Neural cell (in vitro differentiated cells): Measurements from ENCODE around the gene LGALS3.

Source experiments
- EP300 ChIP-seq: fragments of 450-650 bp; conservative IDR thresholded peaks from 2 replicates; pipeline ENCODE4 v1.6.1; 2014; ENCODE audit warnings: antibody characterized with exemption, mild to moderate bottlenecking, moderate library complexity; ENCODE audit not compliant: poor library complexity, severe bottlenecking
- POLR2AphosphoS5 ChIP-seq: IDR thresholded peaks from 2 replicates; pipeline ENCODE4 v1.6.1; 2012
- RAD21 ChIP-seq: fragments of 450-650 bp; conservative IDR thresholded peaks from 2 replicates; pipeline ENCODE4 v1.6.1; 2014; ENCODE audit warnings: antibody characterized with exemption, mild to moderate bottlenecking, moderate library complexity
- TAF1 ChIP-seq: IDR thresholded peaks from 2 replicates; pipeline ENCODE4 v1.6.1; 2012; ENCODE audit warnings: low read depth
- TF ChIP-seq, protein P1 (sequence below): fragments of 450-650 bp; IDR thresholded peaks from 2 replicates; pipeline ENCODE4 v1.5.1; 2014; ENCODE audit warnings: antibody characterized with exemption, mild to moderate bottlenecking, moderate library complexity; ENCODE audit not compliant: poor library complexity, severe bottlenecking
- TF ChIP-seq, protein P2 (sequence below): IDR thresholded peaks from 2 replicates; pipeline ENCODE4 v1.6.1; 2012; ENCODE audit warnings: borderline replicate concordance

DNA sequence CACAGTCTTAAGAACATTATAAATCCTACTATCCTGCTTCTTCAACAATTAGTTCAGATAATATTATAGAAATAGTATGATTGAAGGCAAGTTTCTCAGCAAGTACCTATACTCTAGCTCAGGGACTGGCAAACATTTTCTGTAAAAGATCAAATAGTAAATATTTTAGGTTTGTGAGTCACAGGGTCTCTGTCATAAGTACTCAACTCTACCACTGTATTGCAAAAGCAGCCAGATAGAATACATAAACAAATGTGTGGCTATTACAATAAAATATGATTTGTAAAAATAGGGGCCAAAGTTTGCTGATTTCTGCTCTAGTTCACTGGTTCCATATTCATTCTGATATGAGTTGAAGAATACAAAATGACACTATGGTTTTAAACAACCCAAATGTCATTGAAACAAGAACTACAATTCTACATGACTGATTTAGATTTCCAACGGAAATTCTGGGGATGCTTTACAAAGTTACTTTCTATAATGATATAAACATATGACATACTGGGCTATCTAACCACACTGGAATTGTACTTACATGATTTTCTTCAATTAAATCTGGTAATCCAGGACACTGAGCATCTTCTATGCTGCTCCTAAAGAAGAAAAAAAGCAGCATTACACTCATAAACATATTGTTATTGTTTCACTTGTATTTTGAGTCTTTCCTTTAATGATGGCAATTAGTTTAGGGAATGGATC, 23.2 kb downstream of the LGALS3 start:
- TF ChIP-seq TAF1 (no peak), POLR2AphosphoS5 (no peak), RAD21 (no peak), EP300 (no peak)
- TF ChIP-seq, protein P1, sequence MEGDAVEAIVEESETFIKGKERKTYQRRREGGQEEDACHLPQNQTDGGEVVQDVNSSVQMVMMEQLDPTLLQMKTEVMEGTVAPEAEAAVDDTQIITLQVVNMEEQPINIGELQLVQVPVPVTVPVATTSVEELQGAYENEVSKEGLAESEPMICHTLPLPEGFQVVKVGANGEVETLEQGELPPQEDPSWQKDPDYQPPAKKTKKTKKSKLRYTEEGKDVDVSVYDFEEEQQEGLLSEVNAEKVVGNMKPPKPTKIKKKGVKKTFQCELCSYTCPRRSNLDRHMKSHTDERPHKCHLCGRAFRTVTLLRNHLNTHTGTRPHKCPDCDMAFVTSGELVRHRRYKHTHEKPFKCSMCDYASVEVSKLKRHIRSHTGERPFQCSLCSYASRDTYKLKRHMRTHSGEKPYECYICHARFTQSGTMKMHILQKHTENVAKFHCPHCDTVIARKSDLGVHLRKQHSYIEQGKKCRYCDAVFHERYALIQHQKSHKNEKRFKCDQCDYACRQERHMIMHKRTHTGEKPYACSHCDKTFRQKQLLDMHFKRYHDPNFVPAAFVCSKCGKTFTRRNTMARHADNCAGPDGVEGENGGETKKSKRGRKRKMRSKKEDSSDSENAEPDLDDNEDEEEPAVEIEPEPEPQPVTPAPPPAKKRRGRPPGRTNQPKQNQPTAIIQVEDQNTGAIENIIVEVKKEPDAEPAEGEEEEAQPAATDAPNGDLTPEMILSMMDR, result no peak
- TF ChIP-seq, protein P2, sequence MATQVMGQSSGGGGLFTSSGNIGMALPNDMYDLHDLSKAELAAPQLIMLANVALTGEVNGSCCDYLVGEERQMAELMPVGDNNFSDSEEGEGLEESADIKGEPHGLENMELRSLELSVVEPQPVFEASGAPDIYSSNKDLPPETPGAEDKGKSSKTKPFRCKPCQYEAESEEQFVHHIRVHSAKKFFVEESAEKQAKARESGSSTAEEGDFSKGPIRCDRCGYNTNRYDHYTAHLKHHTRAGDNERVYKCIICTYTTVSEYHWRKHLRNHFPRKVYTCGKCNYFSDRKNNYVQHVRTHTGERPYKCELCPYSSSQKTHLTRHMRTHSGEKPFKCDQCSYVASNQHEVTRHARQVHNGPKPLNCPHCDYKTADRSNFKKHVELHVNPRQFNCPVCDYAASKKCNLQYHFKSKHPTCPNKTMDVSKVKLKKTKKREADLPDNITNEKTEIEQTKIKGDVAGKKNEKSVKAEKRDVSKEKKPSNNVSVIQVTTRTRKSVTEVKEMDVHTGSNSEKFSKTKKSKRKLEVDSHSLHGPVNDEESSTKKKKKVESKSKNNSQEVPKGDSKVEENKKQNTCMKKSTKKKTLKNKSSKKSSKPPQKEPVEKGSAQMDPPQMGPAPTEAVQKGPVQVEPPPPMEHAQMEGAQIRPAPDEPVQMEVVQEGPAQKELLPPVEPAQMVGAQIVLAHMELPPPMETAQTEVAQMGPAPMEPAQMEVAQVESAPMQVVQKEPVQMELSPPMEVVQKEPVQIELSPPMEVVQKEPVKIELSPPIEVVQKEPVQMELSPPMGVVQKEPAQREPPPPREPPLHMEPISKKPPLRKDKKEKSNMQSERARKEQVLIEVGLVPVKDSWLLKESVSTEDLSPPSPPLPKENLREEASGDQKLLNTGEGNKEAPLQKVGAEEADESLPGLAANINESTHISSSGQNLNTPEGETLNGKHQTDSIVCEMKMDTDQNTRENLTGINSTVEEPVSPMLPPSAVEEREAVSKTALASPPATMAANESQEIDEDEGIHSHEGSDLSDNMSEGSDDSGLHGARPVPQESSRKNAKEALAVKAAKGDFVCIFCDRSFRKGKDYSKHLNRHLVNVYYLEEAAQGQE, result no peak
